GM19395 (cell line): ENCODE measurements around the gene MED29.

ENCODE experiments used
- ATAC-seq: cut with Tn5 transposase; IDR thresholded peaks from one replicate; pipeline ENCODE4 v1.9.1; 2021; ENCODE audit warnings: mild to moderate bottlenecking, moderate library complexity; ENCODE audit not compliant: unreplicated experiment

MED29 gene

GRCh38 chr19:39410017-39410830, 19.0 kb downstream of the MED29 start:
- ATAC-seq, result no peak

DNA sequence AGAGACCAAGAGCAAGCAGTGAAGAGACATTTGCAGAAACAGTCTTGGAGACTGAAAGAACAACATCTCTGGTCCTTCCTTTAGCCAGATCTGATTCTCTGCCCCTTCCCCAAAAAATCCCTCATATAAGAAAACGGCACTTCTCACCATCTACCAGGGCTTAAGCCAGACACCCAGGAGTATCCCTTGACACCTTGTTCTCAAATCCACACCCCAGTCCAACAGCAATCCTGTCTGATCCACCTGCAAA, 19.6 kb downstream of the MED29 start:
- no peak for ATAC-seq

DNA sequence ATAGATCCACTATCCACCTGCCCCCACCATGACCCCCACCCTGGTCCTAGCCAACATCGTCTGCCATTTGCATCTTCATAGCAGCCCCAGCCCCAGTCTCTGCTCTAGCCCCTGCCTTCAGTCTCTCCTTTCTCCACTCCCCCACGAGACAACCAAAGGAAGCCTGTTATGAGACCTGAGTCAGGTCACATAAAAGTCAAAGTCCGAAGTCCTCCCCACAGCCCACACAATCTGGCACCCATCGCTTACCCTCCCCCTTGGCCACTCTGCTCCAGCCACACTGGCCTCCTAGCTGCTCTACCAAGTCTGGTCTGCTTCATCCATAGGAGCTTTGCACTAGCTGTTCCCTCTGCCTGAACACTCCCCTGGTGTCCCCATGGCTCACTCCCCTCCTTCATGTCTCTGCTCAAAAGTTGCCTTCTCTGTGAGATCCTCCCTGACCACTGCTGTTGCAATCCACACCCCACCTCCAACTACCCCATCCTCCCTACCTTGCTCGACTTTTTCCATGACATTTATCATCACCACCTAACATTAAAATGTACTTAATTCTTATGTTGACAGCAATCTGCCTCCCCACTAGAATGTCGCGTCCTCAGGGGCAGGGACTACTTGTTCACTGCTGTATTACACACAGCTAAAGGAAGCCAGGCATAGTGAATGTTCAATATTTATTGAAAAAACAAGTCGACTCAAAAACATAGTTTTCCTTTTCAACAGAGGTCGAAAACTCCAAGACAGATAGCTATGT, 20.1 kb downstream of the MED29 start:
- ATAC-seq, result no peak

DNA sequence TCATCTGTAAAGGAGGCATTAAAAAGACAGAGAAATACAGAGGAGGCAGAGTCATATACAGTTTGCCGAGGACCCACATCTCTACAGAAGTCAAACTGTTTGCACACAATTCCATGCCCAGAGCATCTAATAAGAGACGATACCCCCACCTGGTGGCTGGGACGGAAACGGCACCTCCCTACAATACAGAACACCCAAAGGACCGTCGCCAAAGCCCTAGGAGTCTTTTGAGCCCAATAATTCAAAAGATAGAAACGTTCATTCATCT, 20.6 kb downstream of the MED29 start:
- ATAC-seq, result peak; percentile 30

GRCh38 chr19:39412100-39412866, 21.1 kb downstream of the MED29 start, which contains the start of gene PLEKHG2:
PLEKHG2 (plus strand) TSS chr19:39412669; CDS start chr19:39414087, 1,418 bp downstream.
- peak; percentile 61 for ATAC-seq

GRCh38 chr19:39412867-39413271, 21.7 kb downstream of the MED29 start:
- ATAC-seq, result no peak

DNA sequence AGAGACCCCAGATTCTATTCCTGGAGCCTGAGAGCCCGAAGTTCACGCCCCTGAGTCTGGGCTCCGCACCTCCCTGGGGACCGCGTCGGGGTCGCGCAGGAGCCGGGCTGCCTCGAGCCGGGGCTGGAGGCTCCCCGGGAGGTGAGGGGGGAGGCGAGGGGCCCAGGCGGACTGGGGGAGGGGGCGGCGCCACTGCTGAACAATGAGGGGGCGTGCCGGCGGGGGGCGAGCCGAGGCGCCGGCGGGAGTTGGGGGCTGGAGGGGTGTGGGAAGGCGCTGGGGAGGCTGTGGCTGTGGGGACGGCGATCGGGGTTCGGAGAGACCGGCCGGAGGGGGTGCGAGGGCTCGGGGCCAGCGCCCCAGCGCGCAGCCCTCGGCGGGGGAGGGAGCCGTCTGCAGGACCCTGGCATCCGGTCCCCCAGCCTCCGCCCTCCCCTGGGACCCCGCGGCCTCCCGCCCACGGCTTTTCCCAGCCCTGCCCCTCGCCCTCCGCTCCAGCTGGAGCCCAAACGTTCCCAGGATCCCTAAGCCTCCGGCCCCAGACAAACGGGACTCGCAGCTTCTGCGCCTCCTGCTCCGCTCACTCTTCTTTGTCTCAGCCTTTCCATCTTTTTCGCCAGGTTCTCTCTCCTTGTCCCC, 22.2 kb downstream of the MED29 start:
- ATAC-seq, result no peak

DNA sequence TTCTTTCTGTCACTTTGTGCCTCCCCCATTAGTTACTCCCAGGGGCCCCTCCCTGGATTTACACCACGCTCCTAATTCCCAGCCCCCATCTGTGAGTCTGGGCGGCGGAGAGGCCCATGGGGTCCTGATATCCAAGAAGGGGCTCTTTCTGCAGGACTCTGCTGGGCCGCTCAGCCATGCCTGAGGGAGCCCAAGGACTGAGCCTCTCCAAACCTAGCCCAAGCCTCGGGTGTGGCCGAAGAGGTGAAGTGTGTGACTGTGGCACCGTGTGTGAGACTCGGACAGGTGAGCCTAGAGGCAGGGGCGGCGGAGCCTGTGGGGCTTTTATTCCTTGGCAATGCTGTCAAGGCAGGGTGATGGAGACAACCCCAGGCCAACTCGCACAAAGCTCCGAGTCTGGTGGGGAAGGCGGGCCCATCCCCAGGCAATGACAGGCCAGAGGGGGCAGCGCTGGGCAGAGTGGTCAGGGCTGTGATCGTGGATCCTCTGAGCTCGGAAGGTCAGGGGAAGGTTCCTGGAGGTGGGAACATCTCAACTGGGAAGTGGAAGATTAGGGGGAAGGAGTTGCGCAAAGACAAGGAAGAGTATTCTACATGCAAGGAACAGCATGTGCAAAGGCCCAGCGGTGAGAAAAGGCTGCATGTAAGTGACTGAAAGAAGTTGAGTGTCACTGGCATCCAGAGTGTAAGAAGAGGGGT, 22.9 kb downstream of the MED29 start:
- ATAC-seq, result no peak

GRCh38 chr19:39415111-39416046, 24.2 kb downstream of the MED29 start:
- no peak for ATAC-seq

DNA sequence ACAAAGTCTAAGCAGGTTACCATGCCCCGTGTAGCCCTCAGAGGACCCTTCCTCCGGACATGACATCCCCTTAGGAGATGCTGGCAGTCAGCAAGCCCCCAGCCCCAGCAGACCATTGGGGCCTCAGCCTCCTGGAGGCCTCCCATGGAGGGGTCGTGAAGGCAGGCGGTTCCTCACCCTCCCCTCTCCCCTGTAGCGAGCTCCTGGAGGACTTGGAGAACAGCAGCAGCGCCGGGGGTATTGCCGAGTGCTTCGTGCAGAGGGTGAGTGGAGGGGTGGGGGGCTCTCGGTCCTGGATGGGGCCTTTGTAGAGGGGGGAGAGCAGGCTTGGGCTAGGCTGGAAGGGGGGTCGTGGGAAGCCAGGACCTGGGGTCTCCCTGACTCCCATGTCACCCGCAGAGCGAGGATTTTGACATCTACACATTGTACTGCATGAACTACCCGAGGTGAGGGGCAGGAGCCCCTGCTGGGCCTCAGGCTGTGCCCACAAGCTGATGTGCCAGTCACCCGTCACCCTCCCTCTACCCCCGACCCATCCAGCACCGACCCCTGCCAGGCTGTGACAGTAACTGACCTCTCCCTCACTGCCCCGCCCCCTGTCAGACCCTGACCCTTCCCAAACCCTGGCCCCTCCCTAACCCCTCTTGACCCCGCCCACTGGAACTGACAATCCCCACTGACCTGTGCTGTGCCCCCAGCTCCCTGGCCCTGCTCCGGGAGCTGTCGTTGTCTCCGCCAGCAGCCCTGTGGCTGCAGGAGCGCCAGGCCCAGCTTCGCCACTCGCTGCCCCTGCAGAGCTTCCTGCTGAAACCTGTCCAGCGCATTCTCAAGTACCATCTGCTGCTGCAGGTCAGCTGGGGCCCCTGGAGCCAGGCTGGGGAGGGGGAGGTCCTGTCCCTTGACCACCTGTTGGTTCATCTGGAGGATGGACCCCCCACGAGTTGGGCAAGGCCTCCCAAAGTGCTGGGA, 25.3 kb downstream of the MED29 start:
- no peak for ATAC-seq

- ATAC-seq, result no peak
These were observed 26.4 kb downstream of the MED29 start for GRCh38 chr19:39417463-39418181.

DNA sequence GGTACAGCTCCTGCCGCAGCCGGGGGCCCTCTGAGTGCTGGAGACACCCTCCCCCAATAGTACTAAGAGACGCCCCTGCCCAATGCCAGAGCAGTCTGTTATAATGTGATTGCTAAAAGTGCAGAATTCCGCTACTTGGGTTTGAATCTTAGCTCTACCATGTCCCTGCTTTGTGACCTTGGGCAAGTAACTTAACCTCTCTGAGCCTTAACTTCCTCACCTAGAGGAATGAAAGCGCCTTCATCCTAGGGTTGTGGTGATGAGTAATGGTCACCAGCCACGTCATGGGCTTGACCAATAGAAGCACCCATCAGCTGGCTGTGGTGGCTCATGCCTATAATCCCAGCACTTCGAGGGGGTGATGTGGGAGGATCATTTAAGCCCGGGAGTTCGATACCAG, 27.8 kb downstream of the MED29 start:
- no peak for ATAC-seq

GRCh38 chr19:39420769-39421168, 29.6 kb downstream of the MED29 start:
- ATAC-seq, result no peak

- ATAC-seq, result no peak
These were observed 30.8 kb downstream of the MED29 start for GRCh38 chr19:39422020-39422419.

- ATAC-seq, result no peak
These were observed 32.3 kb downstream of the MED29 start for GRCh38 chr19:39423258-39424086.

GRCh38 chr19:39424934-39425333, 33.8 kb downstream of the MED29 start:
- ATAC-seq, result no peak

- ATAC-seq, result no peak
These were observed 34.6 kb downstream of the MED29 start for GRCh38 chr19:39425744-39426143.
